Pons (tissue), 1 donor: ENCODE measurements around the gene ZNF775.
A peak's percentile ranks its signal among the peaks of the same experiment; 100 is the strongest.
"Not testable (repeated sequence)": the region's sequence is repeated elsewhere in the genome, so short reads cannot be mapped to it uniquely, and the experiment has no call there.

Source experiments
- DNase-seq: peaks from one replicate; pipeline ENCODE4 v3.0.0-alpha.2; 2016; ENCODE audit warnings: low spot score

Gene ZNF775

GRCh38 chr7:150382123-150382843, 3.2 kb downstream of the ZNF775 start:
- DNase-seq: peak; percentile 84

DNA sequence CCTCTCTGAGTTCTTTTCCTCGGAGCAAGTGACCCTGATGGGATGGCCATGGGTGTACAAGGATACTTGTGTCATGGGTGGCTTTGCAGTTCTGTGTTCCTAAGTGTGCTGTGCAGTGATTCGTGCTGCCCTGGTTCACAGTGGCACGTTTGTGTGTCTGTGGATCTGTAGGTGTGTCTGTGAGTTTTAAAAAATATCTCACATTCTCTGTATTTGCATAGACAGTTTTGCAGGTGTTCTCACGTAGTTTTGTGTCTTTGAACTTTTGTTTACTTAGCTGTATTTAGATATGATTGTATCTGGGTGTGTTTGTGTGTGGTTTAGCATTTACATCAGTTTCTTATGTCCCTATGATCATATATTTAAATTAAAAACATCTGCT, 3.7 kb downstream of the ZNF775 start:
- no peak for DNase-seq

DNA sequence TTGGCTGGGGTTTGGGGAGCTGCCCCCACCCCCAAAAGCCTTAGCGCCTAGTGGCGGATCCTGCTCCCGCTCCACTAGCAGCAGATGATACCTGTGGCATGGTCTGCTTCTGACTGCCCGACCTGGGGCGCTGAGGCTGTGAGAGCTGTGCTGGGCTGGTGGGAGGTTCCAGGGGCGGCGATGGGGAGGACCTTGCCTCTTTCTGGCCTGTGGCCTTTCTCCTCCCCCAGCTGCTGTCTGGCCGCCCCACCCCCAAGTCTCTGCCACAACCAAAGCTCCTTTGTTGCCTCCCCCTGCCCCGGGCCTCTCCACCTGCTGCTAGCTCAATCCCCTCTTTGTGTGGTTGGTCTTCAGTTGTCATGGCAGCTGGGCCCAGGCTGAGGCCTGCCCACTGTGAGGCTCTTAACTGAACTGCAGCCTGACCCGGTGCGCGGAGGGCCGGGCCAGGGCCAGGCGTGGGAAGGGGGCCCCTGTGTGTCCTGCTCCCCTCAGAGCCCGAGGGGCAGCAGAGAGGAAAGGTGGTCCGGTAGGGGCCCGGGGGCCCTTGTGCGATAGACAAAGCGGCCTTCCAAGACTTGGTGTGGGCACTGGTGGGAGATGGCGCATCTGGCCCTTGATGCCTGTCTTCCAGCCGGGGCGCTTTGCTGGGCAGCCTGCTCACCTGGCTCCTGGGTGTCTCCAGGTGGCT, 4.7 kb downstream of the ZNF775 start:
- peak; percentile 98 for DNase-seq

DNA sequence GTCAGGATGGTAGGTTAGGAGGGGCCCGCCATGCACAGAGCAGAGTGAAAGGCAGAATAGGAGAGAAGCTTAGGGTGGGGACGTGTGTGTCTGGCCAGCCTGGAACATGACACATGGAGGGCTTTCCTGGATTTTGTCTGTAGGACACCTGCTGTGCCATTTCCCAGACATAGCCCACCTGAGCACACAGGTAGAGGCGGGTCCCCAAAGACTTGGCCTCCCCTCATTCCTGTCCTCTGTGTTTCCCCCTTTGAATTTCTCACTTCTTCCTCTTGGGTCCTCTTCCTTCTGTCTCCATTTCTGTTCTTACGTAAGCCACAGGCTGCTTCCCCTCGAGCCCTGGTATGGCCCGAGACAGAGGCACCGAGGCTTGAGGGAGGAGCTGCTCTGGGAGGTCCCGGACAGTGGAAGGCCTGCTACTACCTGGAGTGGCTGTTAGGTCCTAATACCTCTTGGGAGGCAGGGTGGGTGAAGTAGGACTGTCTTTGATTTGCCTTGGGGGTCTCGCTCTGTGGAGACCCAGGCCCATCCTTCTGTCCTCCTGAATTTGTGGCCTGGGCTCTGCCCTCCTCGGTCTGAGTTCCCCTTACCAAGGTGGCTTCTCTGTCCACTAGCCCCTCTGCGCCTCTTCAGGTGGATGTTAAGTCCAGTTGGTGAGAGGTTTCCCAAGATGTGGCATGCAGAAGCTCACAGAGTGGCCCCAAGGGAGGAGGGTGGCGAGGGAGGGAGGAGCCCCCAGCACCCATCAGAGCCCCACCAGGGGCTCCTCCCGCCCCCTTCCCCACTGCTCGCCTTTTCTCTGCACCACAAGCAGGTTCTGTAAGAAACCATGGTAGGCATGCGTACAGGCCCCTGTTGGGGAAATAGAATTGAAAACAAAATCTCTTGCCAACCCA, 5.5 kb downstream of the ZNF775 start:
- peak; percentile 47 for DNase-seq

- no peak for DNase-seq
Measured at GRCh38 chr7:150385302-150385723, 6.2 kb downstream of the ZNF775 start.

DNA sequence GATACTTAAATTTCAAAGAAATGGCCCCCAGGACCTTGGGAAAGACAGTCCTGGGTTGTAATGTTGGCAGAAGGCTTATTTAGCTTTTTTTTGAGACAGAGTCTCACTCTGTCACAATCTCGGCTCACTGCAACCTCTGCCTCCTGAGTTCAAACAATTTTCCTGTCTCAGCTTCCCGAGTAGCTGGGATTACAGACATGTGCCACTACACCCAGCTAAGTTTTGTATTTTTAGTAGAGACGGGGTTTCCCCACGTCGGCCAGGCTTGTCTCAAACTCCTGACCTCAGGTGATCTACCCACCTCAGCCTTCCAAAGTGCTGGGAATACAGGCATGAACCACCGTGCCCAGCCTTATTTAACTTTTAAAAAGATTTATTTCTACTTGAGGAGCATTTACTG, 6.8 kb downstream of the ZNF775 start:
- not testable (repeated sequence) for DNase-seq

GRCh38 chr7:150388306-150388705, 9.2 kb downstream of the ZNF775 start:
- DNase-seq: no peak

DNA sequence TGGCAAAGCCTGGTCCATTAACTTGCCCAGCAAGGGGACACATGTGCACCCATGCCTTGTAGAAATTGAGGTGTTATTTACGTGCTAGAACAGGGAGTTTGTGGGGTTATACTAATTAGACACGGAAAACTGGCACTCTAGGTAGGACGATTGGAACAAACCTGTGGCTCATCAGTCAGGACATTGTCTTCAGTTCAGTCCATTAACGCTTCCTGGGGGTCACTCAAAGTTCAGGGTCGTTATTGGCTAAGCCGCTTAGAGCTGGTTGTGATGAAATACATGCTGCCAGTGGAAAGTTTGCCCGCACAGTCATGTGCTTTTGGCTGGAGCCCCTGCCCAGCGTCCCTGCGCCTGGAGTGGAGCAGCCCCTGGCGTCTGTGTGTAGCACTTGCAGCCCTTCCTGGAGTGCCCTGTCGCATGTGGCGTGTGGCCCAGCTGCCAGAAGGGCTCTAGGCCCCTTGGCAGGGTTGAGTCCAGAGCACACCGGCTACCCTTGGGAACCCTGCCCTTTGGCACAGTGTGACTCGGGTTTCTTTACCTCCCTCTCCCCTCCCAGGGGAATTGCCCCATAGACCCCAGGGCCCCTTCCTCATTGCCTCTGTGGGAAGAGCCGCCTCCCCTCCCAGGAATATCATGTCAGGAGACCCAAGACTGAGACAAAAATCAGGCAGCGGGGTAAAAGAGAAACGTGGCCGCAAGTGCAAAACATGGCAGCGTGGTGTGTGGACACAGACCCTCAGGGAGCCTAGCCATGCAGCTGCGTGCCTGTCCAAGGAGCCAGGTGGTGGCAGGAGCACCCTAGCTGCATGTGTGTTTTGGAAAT, 9.8 kb downstream of the ZNF775 start:
- DNase-seq: peak; percentile 86

GRCh38 chr7:150389532-150389816, 10.3 kb downstream of the ZNF775 start:
- no peak for DNase-seq

- DNase-seq: no peak
Measured at GRCh38 chr7:150390205-150390604, 11.1 kb downstream of the ZNF775 start.

DNA sequence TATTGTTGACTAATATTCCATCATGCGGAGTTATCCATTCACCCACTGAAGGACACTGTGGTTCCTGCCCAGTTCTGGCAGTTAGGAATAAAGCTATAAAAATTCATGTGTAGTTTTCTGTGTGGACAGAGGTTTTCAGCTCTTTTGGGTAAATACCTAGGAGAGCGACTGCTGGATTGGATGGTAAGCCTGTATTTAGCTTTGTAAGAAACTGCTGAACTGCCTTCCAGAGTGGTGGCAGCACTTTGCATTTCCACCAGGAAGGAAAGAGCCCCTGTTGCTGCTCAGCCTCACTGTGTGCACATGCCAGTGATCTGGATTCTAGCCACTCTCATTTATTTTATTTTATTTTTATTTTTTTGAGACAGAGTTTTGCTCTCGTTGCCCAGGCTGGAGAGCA, 14.2 kb downstream of the ZNF775 start:
- DNase-seq: no peak

GRCh38 chr7:150396426-150396825, 17.3 kb downstream of the ZNF775 start:
- no peak for DNase-seq

GRCh38 chr7:150396851-150397260, 17.7 kb downstream of the ZNF775 start:
- DNase-seq: no peak

GRCh38 chr7:150397346-150398107, 18.4 kb downstream of the ZNF775 start:
- DNase-seq: no peak

DNA sequence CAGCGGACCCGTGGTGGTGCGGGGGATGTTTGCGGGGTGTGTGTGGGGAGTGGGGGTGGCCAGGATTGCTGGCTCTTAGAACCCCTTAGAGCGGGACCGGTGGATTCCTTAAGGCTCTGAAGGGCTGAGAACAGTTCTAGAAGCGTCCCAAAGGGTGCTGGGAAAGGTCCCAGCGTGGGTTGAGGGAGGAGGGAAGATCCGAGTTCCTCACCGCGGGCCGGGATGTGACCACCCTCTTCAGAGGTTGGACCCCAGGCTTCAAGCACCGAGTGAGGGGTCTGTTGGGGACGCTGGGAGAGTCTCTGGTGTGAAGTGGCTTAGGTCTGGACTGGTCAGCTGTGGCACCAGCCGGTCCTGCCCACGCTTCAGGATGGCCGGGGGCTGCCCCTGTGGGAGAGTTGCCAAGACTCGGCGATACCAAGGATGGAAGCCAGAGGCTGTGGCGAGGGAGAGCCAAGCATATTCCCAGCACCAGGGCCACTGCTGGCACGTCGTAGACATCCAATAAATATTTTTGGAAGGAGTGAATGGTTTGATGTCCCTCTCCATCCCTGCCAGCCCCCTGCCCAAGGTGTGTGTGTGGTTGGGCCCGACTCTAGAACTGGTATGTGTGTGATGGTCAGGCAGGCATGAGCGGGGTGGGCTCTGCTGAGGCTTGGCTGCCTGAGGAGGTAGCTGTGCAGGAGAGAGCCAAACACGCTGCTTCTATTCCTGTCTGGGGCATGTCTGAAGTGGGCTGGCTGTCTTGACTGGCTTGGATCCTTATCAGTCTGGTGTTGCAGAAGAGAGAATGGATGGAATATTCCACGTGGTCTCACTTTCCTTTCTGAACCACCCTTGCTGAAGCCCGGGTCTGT, 19.2 kb downstream of the ZNF775 start:
- DNase-seq: no peak

DNA sequence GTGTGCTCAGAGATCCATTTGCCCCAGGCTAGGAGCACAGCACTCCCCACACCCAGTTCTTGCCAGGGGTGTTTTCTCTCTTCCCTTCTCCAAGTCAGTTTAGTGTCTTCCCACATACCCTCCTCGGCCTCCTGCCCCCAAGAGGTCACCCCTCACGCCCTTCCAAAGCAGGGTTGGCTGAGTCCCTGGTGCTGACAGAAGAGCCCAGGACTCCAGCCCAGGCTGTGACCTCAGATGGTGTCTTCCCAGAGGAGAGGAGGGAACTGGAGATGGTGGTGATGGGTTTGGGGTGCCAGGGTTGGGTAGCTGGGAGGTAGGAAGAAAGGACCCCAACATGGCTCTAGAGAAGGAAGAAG, 19.8 kb downstream of the ZNF775 start:
- DNase-seq: no peak

- no peak for DNase-seq
Measured at GRCh38 chr7:150399421-150400007, 20.4 kb downstream of the ZNF775 start.

- no peak for DNase-seq
Measured at GRCh38 chr7:150400008-150400787, 21.1 kb downstream of the ZNF775 start.

DNA sequence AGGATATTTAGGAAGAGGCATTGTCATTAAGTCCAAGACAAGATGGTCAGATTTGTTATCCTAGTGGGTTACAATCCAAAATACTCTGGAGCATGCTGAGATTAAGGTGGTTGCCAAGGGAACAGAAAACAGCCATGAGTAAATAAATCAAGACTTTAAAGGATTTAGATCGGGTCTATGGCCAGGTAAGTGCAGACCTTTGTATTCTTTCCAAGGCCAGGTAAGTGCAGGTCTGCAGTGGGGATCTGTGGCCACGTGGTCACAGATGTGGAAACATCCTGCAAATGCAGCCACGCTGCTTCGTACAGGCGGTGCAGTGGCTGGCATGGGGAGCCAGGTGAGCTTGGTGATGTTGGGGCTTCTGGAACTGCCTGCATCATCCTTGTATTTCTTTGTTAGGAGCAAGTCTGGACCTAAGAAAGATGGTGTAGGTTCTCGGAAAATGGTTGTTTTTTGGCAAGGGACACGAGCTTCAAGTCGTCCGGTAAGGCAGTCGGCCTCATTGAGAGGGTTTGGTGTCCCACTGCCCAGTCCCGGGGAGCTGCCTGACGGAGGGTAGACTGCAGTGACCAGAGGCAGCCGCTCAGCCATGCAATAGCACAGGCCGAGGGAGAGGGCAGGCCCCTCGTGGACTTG, 21.8 kb downstream of the ZNF775 start:
- no peak for DNase-seq
